ENCODE data around the gene ABHD17C. TPM values are rescaled to one million over a fixed set of nuclear protein-coding genes. Genes with fewer than 3 reads are reported as not detected.

ABHD17C gene
- total RNA-seq, 4 donors from 2014 or later: 7.3 to 9.5 (median 8.4) TPM

- intact Hi-C loops (cut with DNase I): no loop called here
- no peak overlapping the region for H3K27ac ChIP-seq
- no peaks in the 10 kb centered on the region for H3K27me3 ChIP-seq
- no peak for DNase-seq
- no peaks in the 10 kb centered on the region for H3K4me1 ChIP-seq
- no peak for TF ChIP-seq CTCF (IDR thresholded peaks at IDR 0.05)
- TF ChIP-seq POLR2A (IDR thresholded peaks at IDR 0.05): no peak
- no peaks in the 10 kb centered on the region for H3K9me3 ChIP-seq
- H3K4me3 ChIP-seq (replicated peaks in 1 of 3): no peak overlapping the region
- H3K36me3 ChIP-seq: no peaks in the 10 kb centered on the region
- 92 to 93% methylated on average over 1 of the region's 1 CpG for WGBS, 2 donors
Observed at GRCh38 chr15:80733460-80733859, 38.4 kb downstream of the ABHD17C start.

DNA sequence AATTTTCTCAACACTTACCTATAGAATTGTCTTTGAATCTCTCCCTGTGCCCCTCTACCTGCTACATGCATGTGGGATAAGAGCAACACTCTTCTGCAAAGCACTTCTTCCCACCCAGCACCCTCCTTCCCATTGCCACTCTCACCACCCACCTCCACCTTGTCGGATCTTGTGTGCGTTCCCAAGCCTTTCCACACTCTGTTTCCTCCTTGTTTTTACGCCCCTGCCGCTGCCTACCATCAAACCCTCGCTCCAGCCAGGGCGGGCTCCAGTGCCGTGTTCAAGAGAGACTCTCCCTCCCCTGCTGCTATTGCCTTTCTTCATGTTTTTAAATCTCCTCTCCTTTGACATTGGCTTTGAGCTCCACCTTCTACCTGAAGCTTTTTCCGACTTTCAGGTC is 40.2 kb downstream of the ABHD17C start:
- H3K27me3 ChIP-seq: no peaks in the 10 kb centered on the region
- 96 to 98% methylated on average over 8 of the region's 8 CpGs for WGBS, 2 donors
- intact Hi-C loops (cut with DNase I): no loop called here
- no peaks in the 10 kb centered on the region for H3K4me1 ChIP-seq
- no peak overlapping the region for H3K27ac ChIP-seq
- no peak for DNase-seq
- TF ChIP-seq CTCF (IDR thresholded peaks at IDR 0.05): no peak
- TF ChIP-seq POLR2A (IDR thresholded peaks at IDR 0.05): no peak
- H3K36me3 ChIP-seq: no peaks in the 10 kb centered on the region
- no peak overlapping the region for H3K4me3 ChIP-seq (replicated peaks in 1 of 3)
- no peaks in the 10 kb centered on the region for H3K9me3 ChIP-seq

- Histone ChIP-seq H3K9me3 (no peaks in the 10 kb centered on the region), H3K4me3 (replicated peaks in 1 of 3) (no peak overlapping the region), H3K4me1 (no peaks in the 10 kb centered on the region), H3K27ac (no peak overlapping the region), H3K36me3 (no peaks in the 10 kb centered on the region), H3K27me3 (no peaks in the 10 kb centered on the region)
- TF ChIP-seq CTCF (IDR thresholded peaks at IDR 0.05): no peak
- no peak for TF ChIP-seq POLR2A (IDR thresholded peaks at IDR 0.05)
- DNase-seq: no peak
- WGBS, 2 donors: 69 to 70% methylated on average over 4 of the region's 4 CpGs
- intact Hi-C loops (cut with DNase I): no loop called here
Observed at GRCh38 chr15:80736560-80736959, 41.5 kb downstream of the ABHD17C start.

- no peak for DNase-seq
- H3K36me3 ChIP-seq: no peaks in the 10 kb centered on the region
- TF ChIP-seq POLR2A (IDR thresholded peaks at IDR 0.05) (no peak), CTCF (IDR thresholded peaks at IDR 0.05) (no peak)
- H3K27ac ChIP-seq: no peak overlapping the region
- no peak overlapping the region for H3K4me3 ChIP-seq (replicated peaks in 1 of 3)
- intact Hi-C loops (cut with DNase I): no loop called here
- H3K9me3 ChIP-seq: no peaks in the 10 kb centered on the region
- H3K4me1 ChIP-seq: peaks cover 0 to 3% of the 10 kb centered on the region in 2 donors
- WGBS, 2 donors: 73 to 84% methylated on average over 3 of the region's 3 CpGs
- no peaks in the 10 kb centered on the region for H3K27me3 ChIP-seq
Observed at GRCh38 chr15:80739919-80740318, 44.8 kb downstream of the ABHD17C start.

- H3K27me3 ChIP-seq: no peaks in the 10 kb centered on the region
- H3K27ac ChIP-seq: no peak overlapping the region
- H3K36me3 ChIP-seq: no peaks in the 10 kb centered on the region
- intact Hi-C loops (cut with DNase I): no loop called here
- TF ChIP-seq CTCF (IDR thresholded peaks at IDR 0.05): no peak
- TF ChIP-seq POLR2A (IDR thresholded peaks at IDR 0.05): no peak
- 94 to 95% methylated on average over 4 of the region's 4 CpGs for WGBS, 2 donors
- H3K4me1 ChIP-seq: peaks cover 0 to 4% of the 10 kb centered on the region in 2 donors
- no peak overlapping the region for H3K4me3 ChIP-seq (replicated peaks in 1 of 3)
- DNase-seq: no peak
- no peaks in the 10 kb centered on the region for H3K9me3 ChIP-seq
Observed at GRCh38 chr15:80742081-80742480, 47.0 kb downstream of the ABHD17C start.

Measured in thyroid gland (tissue), 4 donors.